Astrocyte (in vitro differentiated cells and primary cell): ENCODE data around the gene PPP1R12A.

Experiments used
- EZH2 ChIP-seq: IDR thresholded peaks from 2 replicates; pipeline ENCODE4 v1.6.1; 2012; ENCODE audit warnings: mild to moderate bottlenecking, low read length, inconsistent platforms; ENCODE audit not compliant: insufficient read depth
- TF ChIP-seq, protein P1 (sequence below): IDR thresholded peaks from 2 replicates; pipeline ENCODE4 v1.5.1; 2011; ENCODE audit warnings: low read depth, mild to moderate bottlenecking, inconsistent platforms, low read length, moderate library complexity; ENCODE audit not compliant: insufficient read depth

DNA sequence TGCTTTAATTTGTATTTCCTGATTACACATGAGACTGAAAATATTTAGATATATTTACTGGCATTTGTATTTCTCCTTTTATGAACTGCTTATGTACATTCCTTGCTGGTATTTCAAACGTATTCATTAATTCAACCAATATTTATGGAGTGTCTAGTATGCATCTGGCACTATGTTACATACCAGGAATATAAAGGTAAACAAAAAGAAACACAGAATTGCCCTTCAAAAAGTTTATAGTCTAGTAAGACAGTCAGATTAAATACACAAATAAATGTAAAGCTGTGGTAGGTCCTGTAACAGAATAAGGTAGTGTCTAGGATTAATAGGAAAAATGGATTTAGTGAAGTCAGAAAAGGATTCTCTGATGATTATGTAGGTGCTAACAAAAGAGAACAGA, 87.5 kb downstream of the PPP1R12A start:
- TF ChIP-seq, protein P1, sequence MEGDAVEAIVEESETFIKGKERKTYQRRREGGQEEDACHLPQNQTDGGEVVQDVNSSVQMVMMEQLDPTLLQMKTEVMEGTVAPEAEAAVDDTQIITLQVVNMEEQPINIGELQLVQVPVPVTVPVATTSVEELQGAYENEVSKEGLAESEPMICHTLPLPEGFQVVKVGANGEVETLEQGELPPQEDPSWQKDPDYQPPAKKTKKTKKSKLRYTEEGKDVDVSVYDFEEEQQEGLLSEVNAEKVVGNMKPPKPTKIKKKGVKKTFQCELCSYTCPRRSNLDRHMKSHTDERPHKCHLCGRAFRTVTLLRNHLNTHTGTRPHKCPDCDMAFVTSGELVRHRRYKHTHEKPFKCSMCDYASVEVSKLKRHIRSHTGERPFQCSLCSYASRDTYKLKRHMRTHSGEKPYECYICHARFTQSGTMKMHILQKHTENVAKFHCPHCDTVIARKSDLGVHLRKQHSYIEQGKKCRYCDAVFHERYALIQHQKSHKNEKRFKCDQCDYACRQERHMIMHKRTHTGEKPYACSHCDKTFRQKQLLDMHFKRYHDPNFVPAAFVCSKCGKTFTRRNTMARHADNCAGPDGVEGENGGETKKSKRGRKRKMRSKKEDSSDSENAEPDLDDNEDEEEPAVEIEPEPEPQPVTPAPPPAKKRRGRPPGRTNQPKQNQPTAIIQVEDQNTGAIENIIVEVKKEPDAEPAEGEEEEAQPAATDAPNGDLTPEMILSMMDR = no peak
- TF ChIP-seq EZH2 = no peak
